GM23338 (cell line): Measurements from ENCODE around the gene MAD1L1. TPM values are rescaled to one million over a fixed set of nuclear protein-coding genes. Genes with fewer than 3 reads are reported as not detected.

Experiments used
- ATAC-seq: fragments of 200-7000 bp; cut with Tn5 transposase; 3 replicates; pipeline ENCODE4 v1.9.1; 2020
- DNase-seq: peaks from one replicate; pipeline ENCODE4 v3.0.0-alpha.2; 2015; ENCODE audit warnings: low spot score
- H2AFZ ChIP-seq: fragments of 200-600 bp; sonication (generic); 2 replicates; pipeline ENCODE4 v1.8.0; 2016; ENCODE audit warnings: antibody characterized with exemption, mild to moderate bottlenecking, moderate library complexity
- H3F3A ChIP-seq: fragments of 200-600 bp; sonication (generic); replicated peaks from 2 replicates; pipeline ENCODE4 v1.8.0; 2017; ENCODE audit warnings: antibody characterized with exemption, mixed run types, low read depth
- H3K27ac ChIP-seq: fragments of 200-600 bp; sonication (generic); 2 replicates; pipeline ENCODE4 v1.6.1; 2016; ENCODE audit warnings: low read depth
- H3K27me3 ChIP-seq: fragments of 200-600 bp; sonication (generic); 2 replicates; pipeline ENCODE4 v1.8.0; 2016; ENCODE audit warnings: mild to moderate bottlenecking, mixed run types, moderate library complexity; ENCODE audit not compliant: insufficient read depth
- H3K36me3 ChIP-seq: fragments of 200-600 bp; sonication (generic); 2 replicates; pipeline ENCODE4 v1.8.0; 2016; ENCODE audit warnings: mild to moderate bottlenecking; ENCODE audit not compliant: insufficient read depth
- H3K4me1 ChIP-seq: fragments of 200-600 bp; sonication (generic); 2 replicates; pipeline ENCODE4 v1.8.0; 2016; ENCODE audit warnings: mild to moderate bottlenecking, moderate library complexity; ENCODE audit not compliant: insufficient read depth
- H3K4me2 ChIP-seq: fragments of 200-600 bp; sonication (generic); 2 replicates; pipeline ENCODE4 v1.7.1; 2017; ENCODE audit warnings: mixed run types
- H3K4me3 ChIP-seq: fragments of 200-600 bp; sonication (generic); 2 replicates; pipeline ENCODE4 v1.6.1; 2016; ENCODE audit warnings: mixed run types
- H3K79me2 ChIP-seq: fragments of 200-600 bp; sonication (generic); replicated peaks from 2 replicates; pipeline ENCODE4 v1.8.0; 2017; ENCODE audit warnings: mild to moderate bottlenecking; ENCODE audit not compliant: insufficient read depth
- H3K9me2 ChIP-seq: fragments of 200-600 bp; sonication (generic); 2 replicates; pipeline ENCODE4 v1.8.0; 2017; ENCODE audit not compliant: insufficient read depth
- H4K20me1 ChIP-seq: fragments of 200-600 bp; sonication (generic); replicated peaks from 2 replicates; pipeline ENCODE4 v1.8.0; 2017; ENCODE audit warnings: mild to moderate bottlenecking; ENCODE audit not compliant: insufficient read depth
- H3K27ac Mint-ChIP-seq: 2 replicates; pipeline ENCODE4 v1.8.0; 2020; ENCODE audit warnings: inconsistent platforms, mild to moderate bottlenecking, moderate library complexity, mixed read lengths
- H3K27me3 Mint-ChIP-seq: 3 replicates; pipeline ENCODE4 v1.8.0; 2022; ENCODE audit warnings: low read depth, mild to moderate bottlenecking, moderate library complexity, mixed read lengths, inconsistent platforms; ENCODE audit not compliant: insufficient read depth, poor library complexity
- H3K36me3 Mint-ChIP-seq: 3 replicates; pipeline ENCODE4 v1.8.0; 2021; ENCODE audit warnings: low read depth, mild to moderate bottlenecking, inconsistent platforms, moderate library complexity, mixed read lengths
- H3K4me1 Mint-ChIP-seq: 3 replicates; pipeline ENCODE4 v1.8.0; 2020; ENCODE audit warnings: mild to moderate bottlenecking, inconsistent platforms, mixed read lengths
- H3K4me3 Mint-ChIP-seq: 3 replicates; pipeline ENCODE4 v1.8.0; 2021; ENCODE audit warnings: moderate library complexity, mild to moderate bottlenecking, inconsistent platforms, mixed read lengths
- H3K9me3 Mint-ChIP-seq: 3 replicates; pipeline ENCODE4 v1.8.0; 2020; ENCODE audit warnings: moderate library complexity, mild to moderate bottlenecking, inconsistent platforms, mixed read lengths
- CREB1 ChIP-seq: fragments of 250-450 bp; sonication (Bioruptor Pico); IDR thresholded peaks from 2 replicates; pipeline ENCODE4 v1.5.0; 2020; ENCODE audit warnings: low read depth, mild to moderate bottlenecking, moderate library complexity
- EZH2 ChIP-seq: fragments of 200-600 bp; sonication (generic); IDR thresholded peaks from one replicate; pipeline ENCODE4 v1.8.0; 2017; ENCODE audit warnings: antibody characterized with exemption, mild to moderate bottlenecking, low read depth; ENCODE audit not compliant: unreplicated experiment
- EZH2phosphoT487 ChIP-seq: fragments of 200-600 bp; sonication (generic); IDR thresholded peaks from one replicate; pipeline ENCODE4 v1.8.1; 2018; ENCODE audit warnings: antibody characterized with exemption; ENCODE audit not compliant: unreplicated experiment
- JUNB ChIP-seq: IDR thresholded peaks from one replicate; pipeline ENCODE4 v1.6.1; 2016; ENCODE audit warnings: antibody characterized with exemption; ENCODE audit not compliant: unreplicated experiment
- NANOG ChIP-seq: IDR thresholded peaks from 2 replicates; pipeline ENCODE4 v1.6.1; 2016; ENCODE audit warnings: antibody characterized with exemption, borderline replicate concordance
- STAT1 ChIP-seq: IDR thresholded peaks from one replicate; pipeline ENCODE4 v1.6.1; 2016; ENCODE audit warnings: antibody characterized with exemption; ENCODE audit not compliant: unreplicated experiment
- ZNF114 ChIP-seq: fragments of 250-450 bp; sonication (Bioruptor Pico); IDR thresholded peaks from 2 replicates; pipeline ENCODE4 v1.5.0; 2020; ENCODE audit warnings: mild to moderate bottlenecking, moderate library complexity
- ZNF331 ChIP-seq: fragments of 250-450 bp; sonication (Bioruptor Pico); IDR thresholded peaks from 2 replicates; pipeline ENCODE4 v1.5.0; 2020; ENCODE audit warnings: low read depth, mild to moderate bottlenecking, moderate library complexity
- polyA plus RNA-seq: library from polyadenylated mRNA; unstranded; fragments of >200 nt; fragmentation: Nextera tagmentation; extraction: Ambion mirVana; gene quantifications from 2 replicates; pipeline ENCODE4 v1.2.1, GENCODE V29; 2016
- total RNA-seq: library from RNA; depleted of rRNA; stranded (reverse); fragments of >200 nt; shearing (Covaris generic); gene quantifications from 2 replicates; pipeline ENCODE4 v1.2.3, GENCODE V29; 2014
- TF ChIP-seq, protein P1 (sequence below), 2 experiments: fragments of 200-600 bp in 1 of 2; sonication (generic) in 1 of 2; conservative IDR thresholded peaks; 2 replicates each; pipeline versions ENCODE4 v1.5.1 to v1.6.1; 2016 to 2017; ENCODE audit warnings: antibody characterized with exemption in 2 of 2, low read depth in 2 of 2, mild to moderate bottlenecking in 2 of 2, moderate library complexity in 1 of 2
- TF ChIP-seq, protein P2 (sequence below): IDR thresholded peaks from one replicate; pipeline ENCODE4 v1.6.1; 2018; ENCODE audit warnings: antibody characterized with exemption; ENCODE audit not compliant: unreplicated experiment

MAD1L1 gene
- total and polyA plus RNA-seq, 2 experiments from 2014 or later: 40.3 to 59.3 TPM

DNA sequence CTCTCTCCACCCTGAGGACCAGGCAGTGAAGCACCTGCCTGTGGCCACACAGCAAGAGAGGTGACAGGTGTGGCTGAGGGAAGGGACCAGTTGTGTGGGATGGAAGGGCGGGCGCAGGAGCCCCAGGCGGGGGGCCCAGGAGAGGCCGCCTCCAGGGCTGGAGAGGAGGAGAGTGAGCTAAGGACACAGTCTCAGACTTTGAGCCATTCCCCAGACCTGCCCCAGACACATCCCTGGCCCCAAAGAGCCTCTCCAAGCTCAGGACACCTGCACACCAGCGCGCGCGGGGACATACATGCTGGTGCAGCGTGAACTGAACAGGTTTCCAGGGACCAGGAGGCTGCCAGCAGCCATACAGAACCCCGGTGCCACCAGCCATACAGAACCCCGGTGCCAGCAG is 237.3 kb downstream of the MAD1L1 start:
- no peaks in the 10 kb centered on the region for H4K20me1 ChIP-seq
- DNase-seq (no peak), ATAC-seq (no peak)
- no peak overlapping the region for H3K4me3 ChIP-seq
- H3K27ac ChIP-seq: no peak overlapping the region
- Mint-ChIP-seq H3K4me1 (peaks cover 4% of the 10 kb centered on the region; the same call in 1 of the 3 replicates), H3K4me3 (no peak overlapping the region), H3K9me3 (no peaks in the 10 kb centered on the region), H3K36me3 (no peaks in the 10 kb centered on the region), H3K27ac (no peak overlapping the region), H3K27me3 (peaks cover 6% of the 10 kb centered on the region)
- no peak overlapping the region for H3K4me2 ChIP-seq
- H2AFZ ChIP-seq: no peak overlapping the region
- no peaks in the 10 kb centered on the region for H3K27me3 ChIP-seq
- H3K9me2 ChIP-seq: no peaks in the 10 kb centered on the region
- H3F3A ChIP-seq: no peaks in the 10 kb centered on the region
- no peaks in the 10 kb centered on the region for H3K36me3 ChIP-seq
- H3K79me2 ChIP-seq: no peaks in the 10 kb centered on the region
- no peaks in the 10 kb centered on the region for H3K4me1 ChIP-seq
- TF ChIP-seq ZNF331 (CRISPR knock-in tag) (no peak), STAT1 (no peak)

DNA sequence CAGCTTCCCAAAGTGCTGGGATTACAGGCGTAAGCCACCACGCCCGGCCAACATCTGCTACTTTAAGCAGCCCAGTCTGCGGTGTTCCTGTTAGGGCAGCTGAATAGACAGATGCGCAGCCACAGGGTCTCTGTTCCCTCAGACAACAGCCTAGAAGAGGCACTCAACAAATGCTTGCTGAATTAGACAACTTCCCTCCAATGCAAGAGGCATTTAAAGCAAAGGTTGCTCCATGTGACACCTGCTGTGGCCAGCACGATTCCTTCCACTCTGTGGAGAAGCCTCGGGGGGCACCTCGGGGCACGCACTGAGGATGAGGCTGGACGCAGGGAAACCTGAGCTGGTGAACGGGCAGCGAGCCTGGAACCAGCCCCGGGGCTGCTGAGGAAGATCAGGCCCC is 237.8 kb downstream of the MAD1L1 start:
- DNase-seq: no peak
- H4K20me1 ChIP-seq: no peaks in the 10 kb centered on the region
- H3K27ac ChIP-seq: no peak overlapping the region
- Mint-ChIP-seq H3K36me3 (no peaks in the 10 kb centered on the region), H3K9me3 (no peaks in the 10 kb centered on the region), H3K27me3 (peaks cover 5% of the 10 kb centered on the region), H3K4me1 (peaks cover 4% of the 10 kb centered on the region; the same call in 1 of the 3 replicates), H3K4me3 (no peak overlapping the region), H3K27ac (no peak overlapping the region)
- H3K4me3 ChIP-seq: no peak overlapping the region
- H3F3A ChIP-seq: no peaks in the 10 kb centered on the region
- no peaks in the 10 kb centered on the region for H3K9me2 ChIP-seq
- no peak for TF ChIP-seq CREB1 (CRISPR knock-in tag)
- TF ChIP-seq ZNF114 (CRISPR knock-in tag): no peak
- no peak for TF ChIP-seq EZH2phosphoT487
- no peak for TF ChIP-seq EZH2
- TF ChIP-seq, protein P1, sequence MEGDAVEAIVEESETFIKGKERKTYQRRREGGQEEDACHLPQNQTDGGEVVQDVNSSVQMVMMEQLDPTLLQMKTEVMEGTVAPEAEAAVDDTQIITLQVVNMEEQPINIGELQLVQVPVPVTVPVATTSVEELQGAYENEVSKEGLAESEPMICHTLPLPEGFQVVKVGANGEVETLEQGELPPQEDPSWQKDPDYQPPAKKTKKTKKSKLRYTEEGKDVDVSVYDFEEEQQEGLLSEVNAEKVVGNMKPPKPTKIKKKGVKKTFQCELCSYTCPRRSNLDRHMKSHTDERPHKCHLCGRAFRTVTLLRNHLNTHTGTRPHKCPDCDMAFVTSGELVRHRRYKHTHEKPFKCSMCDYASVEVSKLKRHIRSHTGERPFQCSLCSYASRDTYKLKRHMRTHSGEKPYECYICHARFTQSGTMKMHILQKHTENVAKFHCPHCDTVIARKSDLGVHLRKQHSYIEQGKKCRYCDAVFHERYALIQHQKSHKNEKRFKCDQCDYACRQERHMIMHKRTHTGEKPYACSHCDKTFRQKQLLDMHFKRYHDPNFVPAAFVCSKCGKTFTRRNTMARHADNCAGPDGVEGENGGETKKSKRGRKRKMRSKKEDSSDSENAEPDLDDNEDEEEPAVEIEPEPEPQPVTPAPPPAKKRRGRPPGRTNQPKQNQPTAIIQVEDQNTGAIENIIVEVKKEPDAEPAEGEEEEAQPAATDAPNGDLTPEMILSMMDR (conservative IDR thresholded peaks at IDR 0.05; ENCODE audit: low read depth in 2 of 2): no peak
- TF ChIP-seq, protein P2, sequence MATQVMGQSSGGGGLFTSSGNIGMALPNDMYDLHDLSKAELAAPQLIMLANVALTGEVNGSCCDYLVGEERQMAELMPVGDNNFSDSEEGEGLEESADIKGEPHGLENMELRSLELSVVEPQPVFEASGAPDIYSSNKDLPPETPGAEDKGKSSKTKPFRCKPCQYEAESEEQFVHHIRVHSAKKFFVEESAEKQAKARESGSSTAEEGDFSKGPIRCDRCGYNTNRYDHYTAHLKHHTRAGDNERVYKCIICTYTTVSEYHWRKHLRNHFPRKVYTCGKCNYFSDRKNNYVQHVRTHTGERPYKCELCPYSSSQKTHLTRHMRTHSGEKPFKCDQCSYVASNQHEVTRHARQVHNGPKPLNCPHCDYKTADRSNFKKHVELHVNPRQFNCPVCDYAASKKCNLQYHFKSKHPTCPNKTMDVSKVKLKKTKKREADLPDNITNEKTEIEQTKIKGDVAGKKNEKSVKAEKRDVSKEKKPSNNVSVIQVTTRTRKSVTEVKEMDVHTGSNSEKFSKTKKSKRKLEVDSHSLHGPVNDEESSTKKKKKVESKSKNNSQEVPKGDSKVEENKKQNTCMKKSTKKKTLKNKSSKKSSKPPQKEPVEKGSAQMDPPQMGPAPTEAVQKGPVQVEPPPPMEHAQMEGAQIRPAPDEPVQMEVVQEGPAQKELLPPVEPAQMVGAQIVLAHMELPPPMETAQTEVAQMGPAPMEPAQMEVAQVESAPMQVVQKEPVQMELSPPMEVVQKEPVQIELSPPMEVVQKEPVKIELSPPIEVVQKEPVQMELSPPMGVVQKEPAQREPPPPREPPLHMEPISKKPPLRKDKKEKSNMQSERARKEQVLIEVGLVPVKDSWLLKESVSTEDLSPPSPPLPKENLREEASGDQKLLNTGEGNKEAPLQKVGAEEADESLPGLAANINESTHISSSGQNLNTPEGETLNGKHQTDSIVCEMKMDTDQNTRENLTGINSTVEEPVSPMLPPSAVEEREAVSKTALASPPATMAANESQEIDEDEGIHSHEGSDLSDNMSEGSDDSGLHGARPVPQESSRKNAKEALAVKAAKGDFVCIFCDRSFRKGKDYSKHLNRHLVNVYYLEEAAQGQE: no peak
- TF ChIP-seq JUNB: no peak
- no peak for TF ChIP-seq NANOG
- no peaks in the 10 kb centered on the region for H3K4me1 ChIP-seq
- no peak overlapping the region for H2AFZ ChIP-seq
- H3K4me2 ChIP-seq: no peak overlapping the region
- ATAC-seq: no peak
- no peaks in the 10 kb centered on the region for H3K27me3 ChIP-seq
- H3K36me3 ChIP-seq: no peaks in the 10 kb centered on the region
- no peaks in the 10 kb centered on the region for H3K79me2 ChIP-seq
